ENCODE data around the gene LRBA. TPM values are rescaled to one million over a fixed set of nuclear protein-coding genes. Genes with fewer than 3 reads are reported as not detected.
"Not testable (repeated sequence)": the region's sequence is repeated elsewhere in the genome, so short reads cannot be mapped to it uniquely, and the experiment has no call there.

LRBA gene
- total RNA-seq, 1 experiment from 2014 or later: 77.4 TPM

DNA sequence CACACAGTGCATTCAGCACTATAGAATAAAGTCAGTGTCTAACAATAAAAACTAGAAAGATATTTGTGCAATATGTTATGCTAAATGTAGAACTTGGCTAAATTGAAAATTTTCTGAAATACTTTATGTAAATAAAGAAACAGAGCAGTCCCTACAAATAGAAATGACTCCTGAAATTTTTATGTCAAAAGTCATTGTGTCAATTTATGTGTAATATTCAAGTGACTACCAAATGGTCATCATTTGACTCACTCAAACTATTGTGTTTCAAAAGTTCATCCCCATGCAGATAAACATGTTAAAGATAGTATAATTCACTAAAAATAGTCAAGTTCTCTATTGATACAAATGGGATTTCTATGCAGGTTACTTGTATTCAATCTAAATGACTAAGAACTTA lies 17.9 kb downstream of the LRBA start:
- Histone ChIP-seq H3K9me3 (ENCODE audit: insufficient read depth, low read depth) (no peaks in the 10 kb centered on the region), H3K27me3 (ENCODE audit: insufficient read depth, low read depth) (no peaks in the 10 kb centered on the region), H3F3A (ENCODE audit: insufficient read depth, low read depth) (no peaks in the 10 kb centered on the region), H4K20me1 (ENCODE audit: insufficient read depth) (peaks cover 5% of the 10 kb centered on the region; the same call in 1 of the 2 replicates), H3K27ac (no peak overlapping the region), H3K4me1 (replicated peaks; ENCODE audit: insufficient read depth) (no peaks in the 10 kb centered on the region), H3K4me2 (no peak overlapping the region), H3K4me3 (no peak overlapping the region), H3K79me2 (ENCODE audit: low read depth) (peaks cover 80% of the 10 kb centered on the region), H3K9me2 (ENCODE audit: insufficient read depth) (no peaks in the 10 kb centered on the region), H3K36me3 (ENCODE audit: low read depth) (no peaks in the 10 kb centered on the region), H2AFZ (no peak overlapping the region)
- no peak for DNase-seq
- intact Hi-C loops (cut with micrococcal nuclease; ENCODE audit: unreplicated experiment): no loop called here
- BruUV-seq (replicated peaks): no TSS peak
- ChIA-PET CTCF (no interaction called here), POLR2A (ENCODE audit: unreplicated experiment) (no interaction called here)
- TF ChIP-seq, protein P1, sequence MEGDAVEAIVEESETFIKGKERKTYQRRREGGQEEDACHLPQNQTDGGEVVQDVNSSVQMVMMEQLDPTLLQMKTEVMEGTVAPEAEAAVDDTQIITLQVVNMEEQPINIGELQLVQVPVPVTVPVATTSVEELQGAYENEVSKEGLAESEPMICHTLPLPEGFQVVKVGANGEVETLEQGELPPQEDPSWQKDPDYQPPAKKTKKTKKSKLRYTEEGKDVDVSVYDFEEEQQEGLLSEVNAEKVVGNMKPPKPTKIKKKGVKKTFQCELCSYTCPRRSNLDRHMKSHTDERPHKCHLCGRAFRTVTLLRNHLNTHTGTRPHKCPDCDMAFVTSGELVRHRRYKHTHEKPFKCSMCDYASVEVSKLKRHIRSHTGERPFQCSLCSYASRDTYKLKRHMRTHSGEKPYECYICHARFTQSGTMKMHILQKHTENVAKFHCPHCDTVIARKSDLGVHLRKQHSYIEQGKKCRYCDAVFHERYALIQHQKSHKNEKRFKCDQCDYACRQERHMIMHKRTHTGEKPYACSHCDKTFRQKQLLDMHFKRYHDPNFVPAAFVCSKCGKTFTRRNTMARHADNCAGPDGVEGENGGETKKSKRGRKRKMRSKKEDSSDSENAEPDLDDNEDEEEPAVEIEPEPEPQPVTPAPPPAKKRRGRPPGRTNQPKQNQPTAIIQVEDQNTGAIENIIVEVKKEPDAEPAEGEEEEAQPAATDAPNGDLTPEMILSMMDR (conservative IDR thresholded peaks at IDR 0.05): no peak
- no peak for TF ChIP-seq EZH2 (IDR thresholded peaks at IDR 0.05; ENCODE audit: low read depth)

DNA sequence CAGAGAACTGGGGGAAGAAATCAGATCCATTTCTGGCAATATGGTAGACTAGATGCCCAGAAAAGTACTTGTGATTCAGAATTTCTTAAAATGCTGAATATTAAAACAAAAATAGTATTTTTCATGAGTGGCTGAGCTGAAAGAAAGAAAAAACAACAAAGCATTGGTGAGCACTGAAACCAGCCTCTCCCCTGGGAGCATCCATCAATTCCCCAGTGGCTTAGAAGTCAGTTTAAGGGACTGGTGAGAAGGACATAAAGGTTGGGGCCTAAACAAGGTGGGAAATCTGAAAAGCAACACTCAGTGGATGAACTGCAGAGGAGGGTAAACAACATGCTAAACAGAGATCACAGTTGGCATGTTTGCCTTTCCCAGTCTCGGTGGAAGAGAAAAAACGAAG lies 20.4 kb downstream of the LRBA start:
- no peak overlapping the region for H3K4me3 ChIP-seq
- no peaks in the 10 kb centered on the region for H3K9me2 ChIP-seq (ENCODE audit: insufficient read depth)
- DNase-seq: no peak
- H3K36me3 ChIP-seq (ENCODE audit: low read depth): no peaks in the 10 kb centered on the region
- H3K79me2 ChIP-seq (ENCODE audit: low read depth): peaks cover 64% of the 10 kb centered on the region
- H4K20me1 ChIP-seq (ENCODE audit: insufficient read depth): no peaks in the 10 kb centered on the region
- H3F3A ChIP-seq (ENCODE audit: insufficient read depth, low read depth): no peaks in the 10 kb centered on the region
- TF ChIP-seq, protein P1 (conservative IDR thresholded peaks at IDR 0.05): no peak
- no peak for TF ChIP-seq EZH2 (IDR thresholded peaks at IDR 0.05; ENCODE audit: low read depth)
- BruUV-seq (replicated peaks): no TSS peak
- H3K27me3 ChIP-seq (ENCODE audit: insufficient read depth, low read depth): no peaks in the 10 kb centered on the region
- intact Hi-C loops (cut with micrococcal nuclease; ENCODE audit: unreplicated experiment): no loop called here
- no peaks in the 10 kb centered on the region for H3K4me1 ChIP-seq (replicated peaks; ENCODE audit: insufficient read depth)
- H2AFZ ChIP-seq: no peak overlapping the region
- ChIA-PET CTCF (no interaction called here), POLR2A (ENCODE audit: unreplicated experiment) (no interaction called here)
- H3K4me2 ChIP-seq: no peak overlapping the region
- H3K9me3 ChIP-seq (ENCODE audit: insufficient read depth, low read depth): no peaks in the 10 kb centered on the region
- no peak overlapping the region for H3K27ac ChIP-seq

DNA sequence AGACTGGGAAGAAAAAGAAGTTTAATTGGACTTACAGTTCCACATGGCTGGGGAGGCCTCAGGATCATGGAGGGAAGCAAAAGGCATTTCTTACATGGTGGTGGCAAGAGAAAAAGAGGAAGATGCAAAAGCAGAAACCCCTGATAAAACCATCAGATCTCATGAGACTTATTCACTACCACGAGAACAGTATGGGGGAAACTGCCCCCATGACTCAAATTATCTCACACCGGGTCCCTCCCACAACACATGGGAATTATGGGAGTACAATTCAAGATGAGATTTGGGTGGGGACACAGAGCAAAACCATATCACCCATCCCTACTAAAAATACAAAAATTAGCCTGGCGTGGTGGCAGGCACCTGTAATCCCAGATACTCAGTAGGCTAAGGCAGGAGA lies 21.5 kb downstream of the LRBA start:
- intact Hi-C loops (cut with micrococcal nuclease; ENCODE audit: unreplicated experiment); H3K36me3 ChIP-seq (ENCODE audit: low read depth): not testable (repeated sequence)
- peaks cover 56% of the 10 kb centered on the region for H3K79me2 ChIP-seq (ENCODE audit: low read depth)

GRCh38 chr4:150990993-150991392 lies 24.1 kb downstream of the LRBA start:
- TF ChIP-seq, protein P1 (conservative IDR thresholded peaks at IDR 0.05): no peak
- no peak for TF ChIP-seq EZH2 (IDR thresholded peaks at IDR 0.05; ENCODE audit: low read depth)
- peaks cover 3% of the 10 kb centered on the region; the same call in 1 of the 2 replicates for H4K20me1 ChIP-seq (ENCODE audit: insufficient read depth)
- no peak overlapping the region for H3K4me3 ChIP-seq
- no peaks in the 10 kb centered on the region for H3K36me3 ChIP-seq (ENCODE audit: low read depth)
- H3K9me2 ChIP-seq (ENCODE audit: insufficient read depth): no peaks in the 10 kb centered on the region
- no peak overlapping the region for H3K4me2 ChIP-seq
- intact Hi-C loops (cut with micrococcal nuclease; ENCODE audit: unreplicated experiment): no loop called here
- no peak overlapping the region for H2AFZ ChIP-seq
- no peaks in the 10 kb centered on the region for H3F3A ChIP-seq (ENCODE audit: insufficient read depth, low read depth)
- ChIA-PET CTCF (no interaction called here), POLR2A (ENCODE audit: unreplicated experiment) (no interaction called here)
- peaks cover 41% of the 10 kb centered on the region for H3K79me2 ChIP-seq (ENCODE audit: low read depth)
- DNase-seq: no peak
- H3K27me3 ChIP-seq (ENCODE audit: insufficient read depth, low read depth): no peaks in the 10 kb centered on the region
- no peaks in the 10 kb centered on the region for H3K4me1 ChIP-seq (replicated peaks; ENCODE audit: insufficient read depth)
- H3K9me3 ChIP-seq (ENCODE audit: insufficient read depth, low read depth): no peaks in the 10 kb centered on the region
- H3K27ac ChIP-seq: no peak overlapping the region
- no TSS peak for BruUV-seq (replicated peaks)

More for the DNA sequence above, 21.5 kb downstream of the LRBA start:
- H3K4me2 ChIP-seq; H3K9me2 ChIP-seq (ENCODE audit: insufficient read depth); H3K9me3 ChIP-seq (ENCODE audit: insufficient read depth, low read depth); H3F3A ChIP-seq (ENCODE audit: insufficient read depth, low read depth); DNase-seq; H3K27me3 ChIP-seq (ENCODE audit: insufficient read depth, low read depth); H4K20me1 ChIP-seq (ENCODE audit: insufficient read depth); POLR2A ChIA-PET (ENCODE audit: unreplicated experiment); H3K4me3 ChIP-seq; CTCF ChIA-PET; H2AFZ ChIP-seq; H3K27ac ChIP-seq; BruUV-seq (replicated peaks); H3K4me1 ChIP-seq (replicated peaks; ENCODE audit: insufficient read depth): not testable (repeated sequence)

All from PC-9 (cell line).